Measurements from ENCODE around the gene ELL2.

The ELL2 gene

GRCh38 chr5:95956021-95956899 is 5.4 kb downstream of the ELL2 start:
- peak; percentile 74 for DNase-seq

GRCh38 chr5:95954716-95955115 is 6.9 kb downstream of the ELL2 start:
- no peak for DNase-seq

GRCh38 chr5:95953021-95953702 is 8.5 kb downstream of the ELL2 start:
- DNase-seq, result no peak

GRCh38 chr5:95951916-95952315 is 9.7 kb downstream of the ELL2 start:
- DNase-seq, result no peak

- DNase-seq, result no peak
Observed at GRCh38 chr5:95949810-95950209, 11.8 kb downstream of the ELL2 start.

- DNase-seq, result no peak
Observed at GRCh38 chr5:95948631-95949030, 13.0 kb downstream of the ELL2 start.

- no peak for DNase-seq
Observed at GRCh38 chr5:95946451-95946850, 15.2 kb downstream of the ELL2 start.

GRCh38 chr5:95942968-95943367 is 18.7 kb downstream of the ELL2 start:
- DNase-seq, result no peak

GRCh38 chr5:95942414-95942813 is 19.2 kb downstream of the ELL2 start:
- DNase-seq, result no peak

- DNase-seq, result peak; percentile 24
Observed at GRCh38 chr5:95941756-95942155, 19.9 kb downstream of the ELL2 start.

- peak; percentile 36 for DNase-seq
Observed at GRCh38 chr5:95940758-95941682, 20.6 kb downstream of the ELL2 start.

GRCh38 chr5:95939465-95939864 is 22.2 kb downstream of the ELL2 start:
- DNase-seq, result no peak

GRCh38 chr5:95938766-95939165 is 22.9 kb downstream of the ELL2 start:
- DNase-seq, result no peak

GRCh38 chr5:95938347-95938746 is 23.3 kb downstream of the ELL2 start:
- no peak for DNase-seq

- no peak for DNase-seq
Observed at GRCh38 chr5:95937607-95938152, 24.0 kb downstream of the ELL2 start.

- DNase-seq, result no peak
Observed at GRCh38 chr5:95936812-95937397, 24.7 kb downstream of the ELL2 start.

GRCh38 chr5:95935553-95936100 is 26.0 kb downstream of the ELL2 start:
- DNase-seq, result peak; percentile 78

GRCh38 chr5:95934207-95934804 is 27.3 kb downstream of the ELL2 start:
- DNase-seq, result no peak

GRCh38 chr5:95932941-95933340 is 28.7 kb downstream of the ELL2 start:
- no peak for DNase-seq

- no peak for DNase-seq
Observed at GRCh38 chr5:95931079-95931833, 30.4 kb downstream of the ELL2 start.

Measured in fibroblast of skin of abdomen (primary cell).